Hepatic stellate cell (primary cell): Measurements from ENCODE around the gene SMC6.
A peak's percentile ranks its signal among the peaks of the same experiment; 100 is the strongest.

ENCODE experiments used
- DNase-seq: peaks from one replicate; pipeline ENCODE4 v3.0.0; 2011; ENCODE audit warnings: low spot score

The SMC6 gene, protein sequence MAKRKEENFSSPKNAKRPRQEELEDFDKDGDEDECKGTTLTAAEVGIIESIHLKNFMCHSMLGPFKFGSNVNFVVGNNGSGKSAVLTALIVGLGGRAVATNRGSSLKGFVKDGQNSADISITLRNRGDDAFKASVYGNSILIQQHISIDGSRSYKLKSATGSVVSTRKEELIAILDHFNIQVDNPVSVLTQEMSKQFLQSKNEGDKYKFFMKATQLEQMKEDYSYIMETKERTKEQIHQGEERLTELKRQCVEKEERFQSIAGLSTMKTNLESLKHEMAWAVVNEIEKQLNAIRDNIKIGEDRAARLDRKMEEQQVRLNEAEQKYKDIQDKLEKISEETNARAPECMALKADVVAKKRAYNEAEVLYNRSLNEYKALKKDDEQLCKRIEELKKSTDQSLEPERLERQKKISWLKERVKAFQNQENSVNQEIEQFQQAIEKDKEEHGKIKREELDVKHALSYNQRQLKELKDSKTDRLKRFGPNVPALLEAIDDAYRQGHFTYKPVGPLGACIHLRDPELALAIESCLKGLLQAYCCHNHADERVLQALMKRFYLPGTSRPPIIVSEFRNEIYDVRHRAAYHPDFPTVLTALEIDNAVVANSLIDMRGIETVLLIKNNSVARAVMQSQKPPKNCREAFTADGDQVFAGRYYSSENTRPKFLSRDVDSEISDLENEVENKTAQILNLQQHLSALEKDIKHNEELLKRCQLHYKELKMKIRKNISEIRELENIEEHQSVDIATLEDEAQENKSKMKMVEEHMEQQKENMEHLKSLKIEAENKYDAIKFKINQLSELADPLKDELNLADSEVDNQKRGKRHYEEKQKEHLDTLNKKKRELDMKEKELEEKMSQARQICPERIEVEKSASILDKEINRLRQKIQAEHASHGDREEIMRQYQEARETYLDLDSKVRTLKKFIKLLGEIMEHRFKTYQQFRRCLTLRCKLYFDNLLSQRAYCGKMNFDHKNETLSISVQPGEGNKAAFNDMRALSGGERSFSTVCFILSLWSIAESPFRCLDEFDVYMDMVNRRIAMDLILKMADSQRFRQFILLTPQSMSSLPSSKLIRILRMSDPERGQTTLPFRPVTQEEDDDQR

DNA sequence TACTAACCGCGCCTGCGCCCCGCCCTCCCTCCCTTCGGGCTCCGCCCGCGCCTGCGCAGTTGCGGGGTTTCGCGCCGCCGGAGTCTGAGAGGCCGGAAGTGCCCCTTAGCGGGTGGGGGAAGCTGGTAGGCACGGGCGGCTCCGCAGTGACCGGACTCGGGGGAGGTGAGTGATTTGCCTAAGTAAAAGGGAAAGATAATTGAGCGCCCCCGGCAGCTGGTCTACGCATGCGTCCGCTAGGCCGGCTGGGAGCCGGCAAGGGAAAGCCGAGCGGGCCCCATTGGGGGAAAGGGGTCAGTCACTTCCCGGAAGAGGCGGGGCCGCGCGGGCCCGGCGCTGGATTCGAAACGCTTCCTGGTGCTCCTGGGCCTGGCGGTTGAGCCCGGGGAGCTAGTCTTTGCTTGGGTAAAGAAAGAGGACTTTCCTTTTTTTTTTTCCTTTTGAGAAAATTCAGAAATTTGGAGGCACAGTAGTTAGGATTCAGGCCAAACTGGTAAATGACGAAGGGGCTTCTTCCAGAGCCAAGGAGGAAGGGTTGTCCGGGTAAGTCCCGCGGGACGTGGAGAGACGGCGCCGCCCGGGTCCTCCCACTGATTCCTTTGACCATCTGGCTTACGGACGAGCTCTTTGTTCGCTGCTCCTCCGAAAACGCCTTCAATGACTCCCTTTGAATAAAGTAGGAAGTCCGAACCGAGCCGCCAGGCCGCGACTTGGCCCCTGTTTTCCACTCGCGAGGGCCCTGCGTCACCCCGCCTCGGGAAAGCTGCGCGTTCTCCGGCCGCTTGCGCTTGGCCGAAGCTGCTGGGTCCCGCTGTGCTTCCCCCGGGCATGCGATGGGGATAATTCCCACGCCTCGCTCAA lies at the start of gene SMC6, which contains the start of gene GEN1:
TSS of gene SMC6 (minus strand) at position 8 of the 861 bp plus-strand sequence. CDS start 7,864 bp downstream, outside the sequence.
TSS of gene GEN1 (plus strand) at position 336 of the 861 bp plus-strand sequence. CDS start 5,806 bp downstream, outside the sequence.
- peak; percentile 96 for DNase-seq

DNA sequence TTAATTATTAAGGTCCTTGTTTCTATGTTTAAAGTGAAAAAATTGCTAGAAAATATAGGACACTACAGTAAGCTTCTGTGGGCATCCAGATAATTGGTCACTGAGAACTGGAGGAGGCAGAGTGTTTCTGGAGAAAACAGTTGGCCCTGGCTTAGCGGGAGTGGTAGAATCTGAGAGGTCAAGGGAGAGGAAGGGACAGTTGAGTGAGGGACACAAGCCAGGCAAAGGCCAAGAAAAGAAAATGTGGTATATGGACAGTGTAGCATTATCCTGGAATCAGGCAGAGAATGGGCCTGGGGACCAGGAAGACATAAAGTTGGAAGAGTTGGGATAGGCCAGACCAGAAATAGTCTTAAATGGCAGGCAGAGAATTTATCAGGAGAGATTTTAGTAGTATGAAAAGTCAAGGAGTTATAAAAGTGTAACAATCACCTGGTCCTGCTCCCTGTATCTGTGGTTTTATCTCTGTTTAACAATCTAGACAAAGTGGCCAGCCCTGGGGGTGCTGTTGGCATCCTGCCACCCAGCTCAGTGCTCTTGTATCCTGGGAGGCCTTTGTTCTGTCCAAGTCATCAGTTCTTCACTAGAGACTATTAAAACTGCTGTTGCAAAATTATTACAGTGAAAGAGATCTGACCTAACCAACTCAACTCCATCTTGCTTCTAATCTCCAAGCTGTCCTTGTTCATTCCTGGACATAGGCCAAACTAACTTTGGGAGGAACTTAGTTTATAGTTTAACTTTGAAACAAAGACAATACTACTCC lies 47.3 kb upstream of the SMC6 start:
- no peak for DNase-seq

DNA sequence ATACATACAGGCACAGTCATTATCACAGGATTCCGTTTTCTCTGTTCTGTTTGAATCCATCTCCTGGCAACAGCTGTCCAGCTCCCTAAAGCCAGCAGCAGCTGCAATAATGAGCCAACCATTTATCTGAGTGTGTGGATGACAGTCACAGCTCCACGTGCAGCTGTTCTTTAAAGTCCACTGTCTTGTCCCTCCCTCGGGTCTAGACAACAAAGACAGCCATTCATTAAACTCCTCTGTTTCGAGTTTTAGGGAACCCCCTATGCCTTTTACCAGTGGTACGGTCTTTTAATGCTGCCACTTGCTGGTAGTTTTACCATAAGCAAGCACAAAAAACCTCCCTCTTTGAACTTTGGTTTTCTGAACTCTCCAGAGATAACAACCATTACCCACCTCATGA lies 46.6 kb upstream of the SMC6 start:
- no peak for DNase-seq

DNA sequence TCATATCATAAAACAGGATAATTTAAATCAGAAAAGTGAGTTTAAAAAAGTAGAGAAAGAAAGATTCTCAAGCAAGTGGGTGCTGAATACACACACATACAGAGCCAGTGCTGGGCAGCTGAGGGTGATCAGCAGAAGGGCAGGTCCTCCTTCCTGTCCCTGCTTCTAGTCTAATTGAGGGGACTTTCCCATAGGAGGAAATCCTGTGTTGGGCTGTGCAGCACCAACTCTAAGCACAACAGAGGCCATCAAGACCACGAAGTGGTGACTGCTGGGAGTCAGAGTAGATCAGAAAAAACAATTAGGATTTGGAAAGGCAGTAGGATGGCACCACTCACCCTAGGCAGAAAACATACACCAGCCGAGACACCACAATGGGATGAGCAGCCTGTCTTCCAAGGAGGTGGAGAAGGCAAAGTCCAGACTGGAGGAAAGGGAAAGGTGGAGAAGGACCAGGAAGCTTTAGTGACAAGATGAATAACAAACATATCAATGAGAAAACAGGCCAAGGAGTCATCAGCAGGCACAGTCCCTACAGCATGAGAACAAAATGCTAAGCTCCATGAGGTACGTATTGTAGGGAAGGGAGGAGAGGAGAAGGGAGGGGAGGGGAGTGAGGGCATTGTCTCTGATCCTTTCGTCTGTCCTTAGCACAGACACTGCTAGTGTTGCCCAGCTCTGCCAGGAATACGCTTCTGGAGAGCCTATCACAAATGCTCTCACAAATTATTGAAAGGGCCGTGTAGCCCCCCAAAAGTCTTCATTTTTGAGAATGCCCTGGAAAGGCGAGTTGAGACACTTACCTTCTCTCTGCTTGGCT lies 45.9 kb upstream of the SMC6 start:
- DNase-seq = no peak

DNA sequence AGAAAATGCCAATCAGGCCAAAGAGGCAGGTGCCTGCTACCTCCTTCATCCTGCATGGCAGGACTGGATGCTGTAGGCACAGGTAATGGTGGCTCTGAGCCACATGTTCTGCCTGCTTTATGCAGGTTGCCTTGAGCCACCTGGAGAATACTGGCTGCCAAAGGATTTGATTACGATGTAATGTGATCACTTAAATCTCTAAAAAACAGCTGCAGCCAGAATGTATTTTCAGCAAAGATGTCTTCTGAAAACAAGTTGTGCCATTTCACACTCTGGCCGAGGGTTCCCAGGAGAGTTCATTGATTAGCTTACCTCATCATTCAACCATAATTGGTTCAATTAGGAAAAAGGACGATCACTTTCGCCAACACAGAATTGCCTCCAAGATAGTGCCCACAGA lies 44.7 kb upstream of the SMC6 start:
- DNase-seq = no peak

DNA sequence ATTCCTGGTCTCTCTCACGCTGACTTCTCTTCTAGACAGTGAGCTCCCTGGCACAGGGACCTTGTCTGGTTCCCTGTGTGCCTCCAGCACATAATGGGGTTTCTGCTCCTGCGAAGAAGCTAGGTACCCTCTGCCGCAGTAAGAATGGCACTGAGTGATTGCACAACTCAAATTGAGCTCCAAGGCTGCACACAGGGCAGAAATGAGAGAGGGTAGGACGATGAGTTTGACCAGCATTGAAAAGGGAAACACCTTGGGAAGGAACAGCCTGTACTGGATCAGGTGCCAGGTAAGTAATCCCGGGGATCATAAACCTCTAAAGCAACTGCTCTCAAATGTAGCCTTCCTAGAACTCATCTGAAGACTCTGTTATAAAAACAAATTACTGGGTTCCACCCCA lies 41.7 kb upstream of the SMC6 start:
- no peak for DNase-seq

DNA sequence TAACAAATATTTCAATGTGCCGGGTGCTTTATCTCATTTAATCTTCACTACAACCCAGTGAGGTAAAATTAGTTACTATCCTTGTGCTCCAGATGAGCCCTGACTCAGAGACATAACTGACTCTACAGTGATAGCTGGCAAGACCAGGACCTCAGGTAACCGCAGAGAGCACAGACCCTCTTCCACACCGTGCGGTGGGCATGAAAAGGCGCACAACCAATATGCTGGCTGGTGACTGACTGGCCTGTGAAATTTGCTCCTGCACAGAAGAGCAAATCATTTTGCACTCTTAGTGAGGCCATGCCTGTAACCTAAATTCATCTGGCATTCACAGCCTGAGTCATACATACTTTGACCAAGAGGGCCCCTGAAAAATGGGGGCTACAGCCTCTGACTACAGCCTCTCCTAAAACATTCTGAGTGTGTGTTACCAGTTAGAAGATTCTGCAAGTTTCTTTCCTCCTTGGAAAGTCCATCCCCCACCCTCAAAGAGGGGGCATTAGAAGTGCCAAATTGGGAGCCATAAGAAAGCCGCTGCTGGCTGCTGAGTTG lies 40.3 kb upstream of the SMC6 start:
- no peak for DNase-seq

DNA sequence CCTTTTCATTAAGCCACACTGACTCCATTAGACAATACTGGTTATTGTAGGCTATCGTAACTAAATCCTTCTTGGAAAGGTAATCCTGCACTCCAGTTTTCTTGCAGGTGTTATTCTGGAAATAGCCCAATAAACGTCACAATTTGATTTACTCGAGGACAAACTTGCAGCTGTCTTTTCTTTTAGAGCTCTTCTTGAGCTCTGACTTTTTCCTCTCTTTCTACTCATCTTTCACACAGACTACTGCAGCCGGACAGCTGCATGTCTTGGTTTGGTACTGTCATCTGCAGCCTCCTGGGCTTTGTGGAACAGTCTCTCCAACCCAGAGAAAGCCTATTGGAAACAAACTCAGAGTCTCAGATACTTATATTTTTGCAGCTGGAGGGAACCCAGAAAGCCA lies 39.7 kb upstream of the SMC6 start:
- DNase-seq = no peak

DNA sequence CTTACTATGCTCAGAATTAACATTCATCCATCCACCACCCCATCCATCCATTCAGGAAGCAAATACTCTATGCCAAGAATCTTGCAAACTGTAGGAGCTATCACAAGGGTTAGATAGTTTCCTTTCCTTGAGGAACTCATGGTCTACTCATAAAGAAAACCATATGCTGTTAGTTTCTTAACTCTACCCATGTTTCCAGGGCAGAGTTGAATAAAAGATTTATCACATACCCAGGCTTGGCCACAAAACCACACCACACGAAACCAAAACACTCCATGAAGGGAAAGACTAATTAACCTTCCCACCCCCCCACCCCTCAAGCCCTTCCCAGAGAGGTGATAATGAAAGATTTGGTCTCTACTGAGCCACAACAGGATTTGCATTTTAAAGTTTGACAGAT lies 38.9 kb upstream of the SMC6 start:
- DNase-seq = no peak

DNA sequence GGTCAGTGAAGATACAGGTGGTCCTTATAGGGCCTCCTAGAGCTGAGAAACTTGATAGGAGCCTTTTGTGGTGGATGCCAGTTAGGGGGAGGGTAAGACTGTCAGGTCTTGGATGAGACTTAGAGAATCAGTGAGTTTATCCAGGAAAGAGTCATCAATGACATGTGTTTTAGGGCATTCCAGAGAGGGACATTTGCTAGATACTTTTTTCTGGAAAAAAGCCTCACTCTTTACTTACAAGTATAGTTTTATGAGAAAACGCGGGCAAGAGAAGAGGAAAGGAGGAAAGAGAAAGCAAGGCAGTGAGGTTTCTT lies 38.2 kb upstream of the SMC6 start:
- DNase-seq = no peak

DNA sequence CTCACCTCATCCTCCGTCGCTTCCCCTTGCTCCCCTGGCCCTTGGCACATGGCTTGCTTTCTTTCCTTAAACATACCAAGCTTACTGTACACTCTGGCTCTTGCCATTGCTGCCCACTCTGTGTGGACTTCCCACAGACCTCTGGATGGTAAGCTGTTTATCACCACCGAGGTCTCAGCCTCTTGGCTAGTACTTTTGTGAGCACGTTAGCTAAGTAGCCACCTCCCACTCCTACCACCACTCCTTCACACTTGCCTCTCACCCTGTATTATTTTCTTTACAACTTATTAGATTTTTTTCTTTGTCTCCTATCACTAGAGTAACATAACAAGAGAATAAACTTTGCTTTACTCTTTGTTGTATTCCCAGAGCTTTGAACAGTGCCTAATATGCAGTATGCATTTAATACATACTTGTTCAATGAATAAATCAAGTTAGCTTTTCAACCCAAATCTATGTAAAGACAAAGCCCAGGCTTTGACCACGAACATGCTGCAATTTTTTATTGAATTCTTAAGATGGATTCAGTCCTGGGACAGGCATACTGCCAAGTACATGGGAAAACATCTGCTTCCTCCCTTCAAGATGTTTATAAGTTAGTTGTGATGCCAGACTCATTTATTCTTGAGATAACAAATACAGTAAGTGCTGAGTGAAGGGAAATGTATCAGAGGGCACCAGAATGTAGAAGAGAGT lies 37.7 kb upstream of the SMC6 start:
- no peak for DNase-seq

DNA sequence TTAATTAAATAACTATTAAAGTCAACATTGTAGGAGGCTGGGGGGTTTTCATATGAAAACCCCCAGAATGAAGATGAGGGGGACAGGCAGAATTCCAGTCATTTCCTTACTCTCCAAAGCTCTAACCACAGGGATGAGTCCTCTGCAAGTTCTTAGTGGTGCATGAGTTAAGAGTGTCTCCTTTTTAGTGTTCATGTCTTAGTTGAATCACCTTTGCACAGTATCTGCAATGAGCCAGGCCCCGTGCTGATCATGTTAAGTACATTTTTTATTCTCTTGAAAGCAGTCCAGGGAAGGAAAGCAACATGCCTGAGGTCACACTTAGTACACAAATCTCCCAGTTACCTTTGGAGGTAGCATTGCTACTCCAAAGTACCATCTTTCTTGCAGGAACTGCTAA lies 36.9 kb upstream of the SMC6 start:
- DNase-seq = no peak

DNA sequence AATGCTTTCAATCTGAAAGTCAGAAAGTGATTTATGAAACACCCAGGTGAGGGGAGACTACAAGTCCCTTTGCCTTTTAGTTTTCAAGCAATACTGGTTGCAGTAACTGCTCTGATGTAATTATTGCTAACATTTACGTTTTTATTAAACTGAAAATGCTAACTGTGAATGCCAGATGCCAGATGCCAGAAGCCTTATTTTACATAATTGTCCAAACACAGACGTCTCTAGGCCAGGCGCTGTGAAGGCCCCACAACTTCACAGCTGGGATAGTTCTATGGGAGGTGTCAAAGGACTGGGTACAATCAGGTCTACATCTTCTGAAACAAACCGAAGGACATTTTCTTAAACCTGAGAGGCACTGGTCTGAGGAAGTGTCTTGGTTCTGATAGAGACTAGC lies 35.2 kb upstream of the SMC6 start:
- no peak for DNase-seq

DNA sequence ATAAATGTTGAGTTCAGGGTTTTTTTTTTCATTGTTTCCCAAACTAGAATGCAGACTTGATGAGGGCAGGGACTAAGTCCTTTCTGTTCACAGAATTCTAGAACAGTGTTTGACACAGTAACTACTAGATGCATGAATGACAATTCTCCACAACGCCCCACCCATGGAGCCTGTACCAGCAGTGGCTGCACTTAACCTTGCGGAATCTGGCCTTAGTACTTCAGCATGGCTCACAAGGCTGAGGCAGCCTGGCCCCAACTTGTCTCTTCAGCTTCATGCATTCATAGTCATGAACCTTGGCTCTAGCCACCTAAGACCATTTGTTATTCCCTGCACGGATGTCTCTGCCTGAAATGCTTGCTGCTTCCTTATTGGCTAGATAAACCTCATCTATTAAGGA lies 33.1 kb upstream of the SMC6 start:
- DNase-seq = no peak

DNA sequence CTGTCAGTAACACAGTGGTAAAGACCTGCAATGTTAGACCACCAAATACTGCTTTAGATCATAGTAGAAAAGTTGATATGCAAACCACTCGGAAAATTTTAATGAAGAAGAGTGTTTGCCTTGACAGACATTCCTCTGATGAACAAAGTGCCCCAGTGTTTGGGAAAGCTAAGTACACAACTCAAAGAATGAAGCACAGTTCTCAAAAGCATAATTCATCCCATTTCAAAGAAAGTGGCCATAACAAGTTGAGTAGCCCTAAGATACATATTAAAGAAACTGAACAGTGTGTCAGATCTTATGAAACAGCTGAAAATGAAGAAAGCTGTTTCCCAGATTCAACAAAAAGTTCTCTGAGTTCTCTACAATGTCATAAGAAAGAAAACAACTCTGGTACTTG lies 27.9 kb upstream of the SMC6 start:
- DNase-seq = no peak

DNA sequence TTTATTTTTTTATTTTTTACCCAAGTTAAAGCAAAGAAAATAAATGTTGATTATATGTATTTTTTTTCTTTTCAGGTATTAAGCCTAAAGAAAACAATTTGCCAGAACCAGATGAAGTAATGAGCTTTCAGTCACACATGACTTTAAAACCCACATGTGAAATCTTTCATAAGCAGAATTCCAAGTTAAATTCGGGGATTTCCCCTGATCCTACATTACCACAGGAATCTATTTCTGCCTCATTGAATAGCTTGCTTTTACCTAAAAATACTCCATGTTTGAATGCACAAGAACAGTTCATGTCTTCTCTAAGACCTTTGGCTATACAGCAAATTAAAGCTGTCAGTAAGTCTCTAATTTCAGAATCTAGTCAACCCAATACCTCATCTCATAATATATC lies 26.9 kb upstream of the SMC6 start:
- DNase-seq = no peak

DNA sequence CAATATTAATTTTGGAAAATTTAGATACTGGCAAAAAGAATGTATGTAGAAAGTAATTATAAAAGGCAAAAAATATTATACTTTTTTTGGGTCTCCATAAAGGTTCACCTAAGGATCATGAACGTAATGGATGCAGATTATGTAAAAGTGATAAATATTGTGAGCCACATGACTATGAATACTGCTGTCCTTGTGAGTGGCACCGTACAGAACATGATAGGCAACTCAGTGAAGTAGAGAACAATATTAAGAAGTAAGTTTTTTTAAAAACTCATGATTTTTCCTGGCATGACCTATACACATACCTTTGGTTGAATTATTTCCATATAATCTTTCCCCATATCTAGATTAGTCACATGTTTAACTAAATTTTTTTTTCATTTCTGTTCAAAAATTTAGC lies 18.9 kb upstream of the SMC6 start:
- DNase-seq = no peak

DNA sequence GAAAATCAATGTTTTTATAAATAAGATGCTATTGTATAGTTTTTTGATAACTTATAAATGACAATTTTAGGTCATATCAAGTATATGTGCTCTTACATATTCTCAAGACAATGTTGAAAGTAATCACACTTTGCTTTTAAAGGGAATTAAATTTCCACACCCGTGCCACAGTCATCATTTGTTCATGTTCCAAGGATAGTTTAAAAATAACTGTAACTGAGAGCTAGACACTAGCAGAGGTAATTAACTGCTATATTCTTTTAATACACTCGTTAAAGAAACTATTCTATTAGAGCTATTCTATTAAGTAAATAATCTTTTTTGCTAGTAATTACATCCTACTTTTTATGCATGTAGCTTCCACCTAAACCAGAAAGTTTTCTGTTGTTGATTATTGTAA lies 18.3 kb upstream of the SMC6 start:
- DNase-seq = no peak

DNA sequence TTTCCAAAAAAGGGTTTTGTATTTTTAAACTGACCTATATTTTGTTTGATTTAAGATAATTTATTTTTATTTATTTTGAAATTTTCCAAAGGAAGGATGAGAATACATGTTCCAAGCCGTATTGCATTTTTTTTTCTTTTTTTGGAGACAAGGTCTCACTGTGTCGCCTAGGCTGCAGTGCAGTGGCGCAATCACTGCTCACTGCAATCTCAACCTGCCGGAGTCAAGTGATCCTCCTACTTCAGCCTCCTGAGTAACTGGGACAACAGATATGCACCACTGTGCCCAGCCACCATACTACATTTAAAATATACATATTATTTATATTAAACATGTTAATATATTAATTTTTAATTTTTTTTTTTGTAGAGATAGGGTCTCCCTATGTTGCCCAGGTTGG lies 15.3 kb upstream of the SMC6 start:
- DNase-seq = no peak
